Stimulated activated naive CD4-positive, alpha-beta T cell treated with Interleukin-2 at 50 U/mL for 16 hours (primary cell): Measurements from ENCODE around the gene GRAMD4.
"Not testable (repeated sequence)": the region's sequence is repeated elsewhere in the genome, so short reads cannot be mapped to it uniquely, and the experiment has no call there.

ENCODE experiments used
- DNase-seq: peaks from one replicate; lab custom pipeline; 2025; lab: John Stamatoyannopoulos, UW

GRAMD4 gene

GRCh38 chr22:46637711-46638600, 17.8 kb downstream of the GRAMD4 start:
- no peak for DNase-seq

- no peak for DNase-seq
Measured at GRCh38 chr22:46638601-46639431, 18.6 kb downstream of the GRAMD4 start.

- no peak for DNase-seq
Measured at GRCh38 chr22:46639843-46640242, 19.7 kb downstream of the GRAMD4 start.

- DNase-seq, result no peak
Measured at GRCh38 chr22:46640293-46641055, 20.3 kb downstream of the GRAMD4 start.

- no peak for DNase-seq
Measured at GRCh38 chr22:46641811-46642266, 21.7 kb downstream of the GRAMD4 start.

- not testable (repeated sequence) for DNase-seq
Measured at GRCh38 chr22:46642840-46643480, 22.8 kb downstream of the GRAMD4 start.

- no peak for DNase-seq
Measured at GRCh38 chr22:46646531-46647215, 26.5 kb downstream of the GRAMD4 start.

- DNase-seq, result not testable (repeated sequence)
Measured at GRCh38 chr22:46648225-46648820, 28.1 kb downstream of the GRAMD4 start.

- DNase-seq, result no peak
Measured at GRCh38 chr22:46649141-46650077, 29.2 kb downstream of the GRAMD4 start.

GRCh38 chr22:46650078-46650810, 30.1 kb downstream of the GRAMD4 start:
- no peak for DNase-seq

- no peak for DNase-seq
Measured at GRCh38 chr22:46651316-46651715, 31.1 kb downstream of the GRAMD4 start.

GRCh38 chr22:46652081-46652846, 32.1 kb downstream of the GRAMD4 start:
- no peak for DNase-seq

GRCh38 chr22:46652847-46653331, 32.7 kb downstream of the GRAMD4 start:
- no peak for DNase-seq

GRCh38 chr22:46653596-46653995, 33.4 kb downstream of the GRAMD4 start:
- peak; percentile 14 for DNase-seq

GRCh38 chr22:46654426-46654825, 34.2 kb downstream of the GRAMD4 start:
- no peak for DNase-seq

- DNase-seq, result no peak
Measured at GRCh38 chr22:46654927-46655595, 34.9 kb downstream of the GRAMD4 start.
